ENCODE data around the gene GABRQ. TPM values are rescaled to one million over a fixed set of nuclear protein-coding genes. Genes with fewer than 3 reads are reported as not detected.

The GABRQ gene
- polyA plus RNA-seq, 1 experiment: not detected

DNA sequence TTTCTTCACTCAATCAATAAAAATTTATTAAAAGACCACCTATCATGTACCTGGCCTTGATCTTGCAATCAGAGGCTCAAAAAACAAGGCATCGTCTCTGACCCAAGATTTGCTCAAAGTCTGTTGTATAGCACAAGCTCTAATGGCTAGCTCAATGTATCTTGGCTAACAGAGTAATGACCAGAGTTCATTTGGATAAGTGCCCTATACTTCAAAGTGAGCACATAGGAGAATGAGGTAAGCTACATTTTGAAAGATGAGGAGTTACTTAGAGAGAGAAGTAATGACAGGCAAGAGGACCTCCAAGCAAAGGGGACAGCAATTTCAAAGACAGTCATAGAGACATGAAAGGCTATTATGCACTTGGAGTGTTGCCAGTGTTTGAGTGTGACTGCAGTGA lies 22.9 kb upstream of the GABRQ start:
- POLR2A ChIA-PET: no interaction called here
- Histone ChIP-seq H3K36me3 (ENCODE audit: control insufficient read depth, insufficient read depth, low read length) (no peaks in the 10 kb centered on the region), H3K4me3 (ENCODE audit: low read depth, low read length) (no peak overlapping the region), H3K27me3 (ENCODE audit: control insufficient read depth, insufficient read depth, low read length) (no peaks in the 10 kb centered on the region)
- TF ChIP-seq, protein P1, sequence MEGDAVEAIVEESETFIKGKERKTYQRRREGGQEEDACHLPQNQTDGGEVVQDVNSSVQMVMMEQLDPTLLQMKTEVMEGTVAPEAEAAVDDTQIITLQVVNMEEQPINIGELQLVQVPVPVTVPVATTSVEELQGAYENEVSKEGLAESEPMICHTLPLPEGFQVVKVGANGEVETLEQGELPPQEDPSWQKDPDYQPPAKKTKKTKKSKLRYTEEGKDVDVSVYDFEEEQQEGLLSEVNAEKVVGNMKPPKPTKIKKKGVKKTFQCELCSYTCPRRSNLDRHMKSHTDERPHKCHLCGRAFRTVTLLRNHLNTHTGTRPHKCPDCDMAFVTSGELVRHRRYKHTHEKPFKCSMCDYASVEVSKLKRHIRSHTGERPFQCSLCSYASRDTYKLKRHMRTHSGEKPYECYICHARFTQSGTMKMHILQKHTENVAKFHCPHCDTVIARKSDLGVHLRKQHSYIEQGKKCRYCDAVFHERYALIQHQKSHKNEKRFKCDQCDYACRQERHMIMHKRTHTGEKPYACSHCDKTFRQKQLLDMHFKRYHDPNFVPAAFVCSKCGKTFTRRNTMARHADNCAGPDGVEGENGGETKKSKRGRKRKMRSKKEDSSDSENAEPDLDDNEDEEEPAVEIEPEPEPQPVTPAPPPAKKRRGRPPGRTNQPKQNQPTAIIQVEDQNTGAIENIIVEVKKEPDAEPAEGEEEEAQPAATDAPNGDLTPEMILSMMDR (IDR thresholded peaks at IDR 0.05; ENCODE audit: insufficient read depth, low read depth, low read length): no peak
- CTCF ChIA-PET: no interaction called here
- DNase-seq (ENCODE audit: low read depth): no peak

DNA sequence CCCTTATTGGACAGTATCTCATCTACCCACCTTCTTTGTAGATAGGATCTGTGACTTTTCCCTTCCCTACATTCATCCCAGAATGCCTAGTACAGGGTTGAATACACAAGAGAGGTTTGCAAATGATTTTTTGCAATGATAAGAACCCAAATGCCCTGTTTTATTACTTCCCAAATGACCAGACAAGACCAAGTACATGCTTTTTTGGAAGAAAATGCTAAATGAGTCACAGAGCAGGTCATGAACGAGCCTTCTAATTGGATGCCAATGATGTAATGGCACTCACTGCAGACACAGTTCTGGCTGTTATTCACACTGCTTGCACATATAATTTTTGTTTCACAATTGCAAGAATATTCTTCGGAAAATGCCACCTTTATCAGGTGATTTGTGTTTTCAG lies 17.8 kb upstream of the GABRQ start:
- Histone ChIP-seq H3K36me3 (ENCODE audit: control insufficient read depth, insufficient read depth, low read length) (no peaks in the 10 kb centered on the region), H3K4me3 (ENCODE audit: low read depth, low read length) (no peak overlapping the region), H3K27me3 (ENCODE audit: control insufficient read depth, insufficient read depth, low read length) (no peaks in the 10 kb centered on the region)
- ChIA-PET CTCF (no interaction called here), POLR2A (no interaction called here)
- no peak for DNase-seq (ENCODE audit: low read depth)
- TF ChIP-seq, protein P1 (IDR thresholded peaks at IDR 0.05; ENCODE audit: insufficient read depth, low read depth, low read length): no peak

DNA sequence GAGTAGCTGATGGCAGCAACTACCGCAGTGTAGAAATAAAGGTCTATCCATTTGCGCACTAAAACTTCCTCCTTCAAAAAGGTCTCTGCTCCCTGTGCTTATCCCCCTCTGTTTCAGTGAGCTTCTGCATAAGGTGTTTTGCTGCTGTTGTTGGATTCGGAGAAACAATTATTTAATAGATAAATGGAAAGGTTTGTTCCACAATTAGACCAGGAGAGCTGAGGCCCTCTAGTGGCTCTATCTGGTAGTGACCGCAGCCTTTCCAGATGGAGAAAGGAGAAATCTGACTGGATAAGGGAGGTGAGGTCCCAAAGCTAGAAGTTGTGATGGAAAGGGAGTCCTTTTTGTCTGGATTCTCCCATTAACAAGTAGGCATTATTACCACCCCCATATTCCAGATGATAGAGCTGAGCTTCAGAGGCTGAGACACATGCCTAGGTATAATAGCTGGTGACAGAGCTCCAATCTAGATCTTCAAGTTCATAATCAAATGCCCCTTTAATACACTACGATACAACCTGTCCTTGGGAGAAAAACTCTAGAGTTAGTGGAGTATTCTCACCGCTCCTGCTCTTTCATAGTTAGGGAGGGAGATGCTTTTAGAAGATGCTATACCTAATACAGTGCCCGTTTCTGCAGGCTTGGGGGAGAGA lies 5.1 kb upstream of the GABRQ start:
- Histone ChIP-seq H3K36me3 (ENCODE audit: control insufficient read depth, insufficient read depth, low read length) (no peaks in the 10 kb centered on the region), H3K4me3 (ENCODE audit: low read depth, low read length) (no peak overlapping the region), H3K27me3 (ENCODE audit: control insufficient read depth, insufficient read depth, low read length) (no peaks in the 10 kb centered on the region)
- TF ChIP-seq, protein P1 (IDR thresholded peaks at IDR 0.05; ENCODE audit: insufficient read depth, low read depth, low read length): peak; percentile 77
- ChIA-PET POLR2A (interaction anchor here (0.7 kb wide), 1 partner anchor 881 kb away, joined by 4 read pairs; no protein-coding TSS in a partner anchor), CTCF (interaction anchor here (0.6 to 8.3 kb wide), 16 partner anchors 10 to 922 kb away, joined by 3 to 140 read pairs (median 4); no protein-coding TSS in a partner anchor)
- DNase-seq (ENCODE audit: low read depth): no peak

DNA sequence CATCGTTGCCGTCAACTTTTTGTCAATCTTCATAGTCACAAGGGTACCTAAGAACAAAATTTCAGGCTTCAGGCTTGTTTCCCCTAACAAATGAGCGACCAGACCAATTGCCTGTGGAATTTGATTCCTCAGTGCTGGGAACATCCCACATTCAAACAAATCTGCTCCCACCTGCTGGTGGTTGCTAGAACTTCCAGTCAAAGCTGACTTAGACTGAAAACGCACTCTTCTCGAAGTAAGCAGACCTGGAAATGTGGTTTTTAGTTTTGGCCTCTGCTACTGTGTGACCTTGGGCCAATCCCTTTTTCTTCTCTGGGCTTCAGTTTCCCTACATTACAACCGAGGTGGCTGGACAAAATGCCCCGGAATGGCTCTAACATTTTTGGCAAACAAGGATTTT lies 1.8 kb upstream of the GABRQ start:
- Histone ChIP-seq H3K4me3 (ENCODE audit: low read depth, low read length) (no peak overlapping the region), H3K27me3 (ENCODE audit: control insufficient read depth, insufficient read depth, low read length) (peaks cover 2% of the 10 kb centered on the region), H3K36me3 (ENCODE audit: control insufficient read depth, insufficient read depth, low read length) (no peaks in the 10 kb centered on the region)
- CTCF ChIA-PET: interaction anchor here (0.8 to 3.3 kb wide), 5 partner anchors 185 to 892 kb away, joined by 3 to 82 read pairs (median 7); no protein-coding TSS in a partner anchor
- TF ChIP-seq, protein P1 (IDR thresholded peaks at IDR 0.05; ENCODE audit: insufficient read depth, low read depth, low read length): peak; percentile 56
- no peak for DNase-seq (ENCODE audit: low read depth)
- POLR2A ChIA-PET: no interaction called here

DNA sequence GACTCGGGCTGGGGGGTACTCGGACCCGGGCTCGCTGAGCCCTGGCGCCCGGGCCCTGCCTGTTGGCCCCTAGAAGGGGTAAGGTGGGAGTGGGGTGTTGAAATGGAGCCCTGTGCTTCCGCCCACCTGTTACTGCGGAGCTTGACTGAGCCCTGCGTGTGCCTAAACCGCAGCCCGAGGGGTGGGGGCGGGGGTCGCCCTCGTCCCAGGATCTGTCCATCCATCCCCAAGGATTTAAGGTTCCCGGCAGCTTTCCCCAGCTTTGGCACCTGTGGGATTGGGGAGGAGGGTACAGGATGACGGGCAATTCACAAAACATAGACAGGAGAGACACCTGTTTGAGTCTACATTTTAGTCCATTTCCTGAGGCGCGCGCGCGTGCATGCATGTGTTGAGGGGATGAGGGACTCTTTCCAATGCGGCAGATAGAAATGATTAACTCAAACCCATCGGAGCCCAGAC lies 779 bp downstream of the GABRQ start:
- Histone ChIP-seq H3K36me3 (ENCODE audit: control insufficient read depth, insufficient read depth, low read length) (no peaks in the 10 kb centered on the region), H3K4me3 (ENCODE audit: low read depth, low read length) (no peak overlapping the region), H3K27me3 (ENCODE audit: control insufficient read depth, insufficient read depth, low read length) (peaks cover 2% of the 10 kb centered on the region)
- ChIA-PET CTCF (interaction anchor here (1.0 kb wide), 1 partner anchor 886 kb away, joined by 3 read pairs; no protein-coding TSS in a partner anchor), POLR2A (no interaction called here)
- no peak for DNase-seq (ENCODE audit: low read depth)
- TF ChIP-seq, protein P1 (IDR thresholded peaks at IDR 0.05; ENCODE audit: insufficient read depth, low read depth, low read length): no peak

Measured in BJ (cell line).